C4-2B (cell line): ENCODE data around the gene ZNF385D.

ENCODE experiments used
- CTCF ChIP-seq: fragments of 450-650 bp; conservative IDR thresholded peaks from 2 replicates; pipeline ENCODE4 v1.5.1; 2017; ENCODE audit warnings: mild to moderate bottlenecking
- ZFX ChIP-seq: fragments of 450-650 bp; IDR thresholded peaks from 2 replicates; pipeline ENCODE4 v1.6.1; 2017

GRCh38 chr3:21540265-21540664 is 210.7 kb downstream of the ZNF385D start:
- TF ChIP-seq CTCF (no peak), ZFX (no peak)
